NCI-H82 (cell line): ENCODE data around the gene AGAP1.
"Not testable (repeated sequence)": the region's sequence is repeated elsewhere in the genome, so short reads cannot be mapped to it uniquely, and the experiment has no call there.

Experiments used
- DNase-seq: peaks from one replicate; lab custom pipeline; 2025; lab: John Stamatoyannopoulos, UW

AGAP1 gene

GRCh38 chr2:235944591-235944990 lies 450.7 kb downstream of the AGAP1 start:
- no peak for DNase-seq

DNA sequence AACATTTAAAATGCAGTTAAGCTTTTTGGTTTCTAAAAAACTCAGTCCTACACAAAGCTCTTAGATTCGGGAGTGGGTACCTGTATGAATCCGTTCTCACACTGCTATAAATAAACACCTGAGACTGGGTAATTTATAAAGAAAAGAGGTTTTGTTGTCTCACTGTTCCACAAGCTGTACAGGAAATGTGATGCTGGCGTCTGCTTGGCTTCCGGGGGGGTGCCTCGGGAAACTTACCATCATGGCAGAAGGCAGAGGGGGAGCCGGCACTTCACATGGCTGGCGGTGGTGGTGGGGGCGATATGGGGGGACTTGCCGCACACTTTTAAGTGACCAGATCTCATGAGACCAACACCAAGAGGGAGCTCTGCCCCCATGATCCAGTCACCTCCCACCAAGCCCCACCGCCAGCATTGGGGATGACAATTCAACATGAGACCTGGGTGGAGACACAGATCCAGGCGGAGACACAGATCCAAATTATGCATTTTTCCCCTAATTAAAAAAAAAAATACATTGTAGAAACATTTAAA lies 451.8 kb downstream of the AGAP1 start:
- DNase-seq, result no peak

DNA sequence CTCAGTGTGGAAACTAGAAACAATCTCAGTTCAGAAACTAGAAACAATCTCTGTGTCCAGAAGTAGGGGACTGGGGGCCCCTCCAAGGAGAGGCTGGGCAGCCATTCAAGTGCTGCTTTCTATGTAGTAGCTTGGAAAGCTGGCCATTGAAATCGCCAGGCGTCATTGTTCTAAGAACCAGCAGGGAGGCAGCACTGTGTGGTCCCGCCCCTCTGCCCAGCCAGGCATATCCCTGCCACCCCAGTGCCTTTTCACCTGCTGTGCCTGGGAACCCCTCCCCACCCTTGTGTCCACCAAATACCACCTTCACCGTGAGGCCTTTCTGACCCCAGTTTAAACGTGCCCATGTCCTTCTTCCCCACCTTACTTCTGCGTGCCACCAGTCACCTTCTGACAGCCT lies 452.7 kb downstream of the AGAP1 start:
- DNase-seq, result no peak

GRCh38 chr2:235947055-235947454 lies 453.2 kb downstream of the AGAP1 start:
- DNase-seq, result not testable (repeated sequence)

- DNase-seq, result no peak
These were observed 456.0 kb downstream of the AGAP1 start for GRCh38 chr2:235949567-235950472.

- no peak for DNase-seq
These were observed 456.6 kb downstream of the AGAP1 start for GRCh38 chr2:235950473-235950809.

- no peak for DNase-seq
These were observed 457.6 kb downstream of the AGAP1 start for GRCh38 chr2:235951493-235951892.

- no peak for DNase-seq
These were observed 458.1 kb downstream of the AGAP1 start for GRCh38 chr2:235951982-235952381.

DNA sequence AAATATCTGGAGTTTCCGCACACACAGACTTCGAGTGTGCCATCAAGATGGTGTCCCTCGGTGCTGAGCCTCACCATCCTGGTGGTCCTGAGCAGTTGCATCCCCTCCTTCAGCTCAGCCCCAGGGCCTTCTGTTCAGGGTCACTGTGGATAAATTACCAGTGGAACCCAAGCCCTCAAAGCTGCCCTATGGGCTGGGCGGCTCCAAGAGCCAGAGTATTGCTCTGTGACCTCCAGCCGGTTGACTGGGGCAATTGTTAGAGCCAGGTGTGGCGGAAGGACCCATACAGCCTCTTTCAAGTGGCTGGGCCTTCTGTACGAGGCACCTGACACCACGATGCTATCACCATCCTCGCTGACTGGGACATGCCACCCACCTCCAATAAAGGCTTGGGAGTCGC lies 458.9 kb downstream of the AGAP1 start:
- DNase-seq, result no peak

- DNase-seq, result no peak
These were observed 460.4 kb downstream of the AGAP1 start for GRCh38 chr2:235954281-235954680.

DNA sequence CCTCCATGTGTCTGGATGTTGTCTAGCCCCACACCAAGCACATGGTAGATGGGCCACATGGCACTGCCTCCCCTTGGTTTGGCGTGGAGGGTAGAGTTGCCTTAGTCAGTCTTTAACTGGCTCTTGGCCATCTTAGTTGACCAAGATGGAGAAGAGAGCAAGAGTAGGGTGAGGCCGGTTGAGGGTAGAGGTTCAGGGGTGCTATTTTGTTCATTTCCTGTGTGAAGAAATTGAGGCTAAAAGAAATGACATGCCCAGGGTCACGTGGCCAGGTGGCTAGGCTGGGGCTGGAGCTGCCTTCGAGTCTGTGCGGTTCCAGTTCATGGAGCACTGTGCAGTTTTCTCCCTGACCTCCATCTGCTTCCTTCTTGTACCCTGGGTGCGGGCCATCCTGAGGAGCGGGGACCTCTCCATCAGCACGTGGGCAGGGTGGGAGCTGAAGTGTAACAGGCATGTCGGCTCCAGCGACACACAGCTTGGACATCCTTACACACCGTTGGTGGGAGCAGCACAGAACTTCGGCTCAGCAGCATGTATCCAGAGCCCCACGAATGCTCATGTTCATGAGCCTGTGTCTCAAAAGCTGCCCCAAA lies 461.1 kb downstream of the AGAP1 start:
- DNase-seq, result no peak

- no peak for DNase-seq
These were observed 461.8 kb downstream of the AGAP1 start for GRCh38 chr2:235955664-235956063.

DNA sequence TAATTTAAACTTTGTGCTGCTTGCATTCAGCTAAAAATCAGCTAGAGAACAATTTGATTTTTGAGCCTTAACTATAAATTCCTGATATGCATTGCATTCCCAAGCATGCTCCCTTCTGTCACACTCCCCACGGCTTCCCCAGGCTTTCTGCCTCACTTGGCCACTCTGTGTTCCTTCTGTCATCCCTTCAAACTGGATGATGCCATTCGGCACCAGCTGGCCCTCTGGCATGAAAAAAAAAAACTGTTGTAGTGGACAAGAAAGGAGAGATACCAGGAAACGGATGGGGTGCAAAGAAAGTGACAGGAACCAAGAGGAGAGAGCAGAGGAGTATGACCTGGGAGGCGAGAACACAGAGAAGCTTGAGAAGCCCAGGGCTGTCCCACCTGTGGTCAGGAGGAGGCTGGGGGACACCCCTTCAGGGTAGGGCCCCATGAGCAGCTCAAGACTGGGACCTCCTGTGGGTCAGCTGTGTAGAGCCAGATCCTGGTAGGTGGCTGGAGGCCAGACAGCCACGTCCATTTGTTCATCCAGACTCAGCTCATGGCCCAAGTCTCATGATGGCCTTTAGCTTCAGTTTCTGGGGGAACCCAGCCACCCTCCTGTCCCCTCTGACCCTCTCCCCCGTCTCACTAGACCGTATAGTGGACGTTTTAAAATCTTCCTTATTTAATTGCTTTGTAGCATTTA lies 462.6 kb downstream of the AGAP1 start:
- no peak for DNase-seq

GRCh38 chr2:235957251-235957650 lies 463.4 kb downstream of the AGAP1 start:
- DNase-seq, result no peak

DNA sequence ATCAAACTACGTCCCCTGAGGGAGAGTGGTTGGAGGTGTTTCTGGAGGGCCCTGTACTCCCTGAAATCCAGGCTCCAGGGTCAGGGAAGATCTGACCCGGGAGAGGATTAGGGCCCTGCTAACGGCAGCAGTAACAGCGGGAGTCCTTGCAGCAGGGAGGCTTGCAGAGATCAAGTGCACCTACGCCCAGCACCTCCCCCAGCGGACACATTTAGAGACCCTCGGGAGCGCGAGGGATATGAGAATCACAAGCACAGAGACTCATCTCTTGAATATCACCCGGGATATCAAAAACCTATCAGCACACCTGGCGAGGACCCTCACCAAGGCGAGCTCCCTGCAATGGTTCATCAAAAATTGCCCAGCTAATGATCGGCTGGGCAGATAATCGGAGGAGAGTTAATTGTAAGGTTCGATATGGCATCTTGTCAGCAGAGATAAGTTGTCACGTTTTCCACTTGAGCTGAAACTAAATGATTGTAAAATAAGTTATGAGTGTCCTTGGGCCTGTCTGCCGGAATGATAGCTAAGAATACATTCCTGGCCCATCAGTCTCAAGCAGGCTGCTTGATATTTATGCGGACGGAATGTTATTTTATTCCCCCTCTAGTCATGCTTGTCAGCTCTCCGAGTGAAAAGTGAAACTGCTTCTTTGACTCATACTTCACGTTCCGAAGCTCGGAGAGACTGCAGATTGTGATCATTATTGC lies 464.5 kb downstream of the AGAP1 start:
- no peak for DNase-seq

GRCh38 chr2:235958931-235959410 lies 465.1 kb downstream of the AGAP1 start:
- no peak for DNase-seq

GRCh38 chr2:235960011-235960715 lies 466.3 kb downstream of the AGAP1 start:
- DNase-seq, result no peak

- no peak for DNase-seq
These were observed 467.1 kb downstream of the AGAP1 start for GRCh38 chr2:235960716-235961640.

GRCh38 chr2:235961711-235962110 lies 467.9 kb downstream of the AGAP1 start:
- no peak for DNase-seq

DNA sequence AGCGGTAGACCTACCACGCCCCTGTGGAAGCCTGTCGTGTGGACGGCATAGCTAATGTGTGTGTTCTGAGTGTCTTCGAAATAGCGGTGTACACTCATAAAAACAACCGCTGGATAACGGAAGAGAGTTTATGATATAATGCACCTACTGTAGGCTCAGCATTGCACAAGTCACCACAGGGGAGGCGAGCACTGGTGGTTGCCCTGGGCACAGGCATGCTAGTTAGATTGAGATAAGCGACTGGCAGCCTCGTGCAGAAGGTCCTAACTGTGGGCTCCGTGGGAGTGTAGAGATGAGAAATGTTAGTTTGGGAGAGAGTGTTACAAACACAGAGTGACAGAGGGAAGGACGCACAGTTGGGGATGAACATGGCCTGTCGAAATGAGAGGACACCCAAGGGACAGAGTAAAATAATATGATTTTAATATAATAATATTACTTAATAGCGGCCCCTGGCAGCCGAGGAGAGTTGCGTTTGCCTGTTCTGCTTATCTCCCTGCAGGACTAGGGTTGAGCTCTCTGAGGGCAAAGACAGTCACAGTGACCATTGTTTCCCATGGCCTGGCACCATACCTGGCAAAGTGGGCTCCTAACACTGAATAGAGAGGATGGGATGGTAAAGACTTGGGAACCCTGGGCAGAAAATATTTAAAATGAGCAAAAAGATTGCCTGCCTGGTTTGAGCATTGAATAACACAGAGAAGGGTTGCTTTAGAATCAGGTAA lies 470.2 kb downstream of the AGAP1 start:
- no peak for DNase-seq
